K562 (cell line): ENCODE results near the gene LGALS8. TPM values are rescaled to one million over a fixed set of nuclear protein-coding genes. Genes with fewer than 3 reads are reported as not detected.

Experiments
- ATAC-seq: fragments of 200-7000 bp; cut with Tn5 transposase; 3 replicates; pipeline ENCODE4 v1.9.1; 2020; ENCODE audit warnings: moderate library complexity
- BruUV-seq: library from RNA; stranded (reverse); fragments of 400-500 nt; replicated peaks from 2 replicates; lab custom pipeline; 2021; lab: Mats Ljungman, UMichigan
- CTCF ChIA-PET: fragments of 300-600 bp; formaldehyde crosslinking; extraction: SDS; loops from one replicate; lab custom pipeline; 2021; ENCODE audit warnings: low intra/inter-chr PET ratio; lab: Yijun Ruan, JAX
- POLR2A ChIA-PET: fragments of 300-600, 350-650 bp; sonication (Branson Sonifier 250); formaldehyde crosslinking; extraction: SDS; loops from one replicate; lab custom pipeline; 2021; ENCODE audit warnings: antibody characterized with exemption, inconsistent platforms; lab: Yijun Ruan, JAX
- DNase-seq, 4 experiments: peaks; one replicate each; pipeline versions ENCODE4 v3.0.0 to v3.0.0-alpha.2; 2011 to 2018; ENCODE audit warnings: low spot score in 3 of 4, mixed read lengths in 3 of 4; ENCODE audit errors: extremely low read depth in 1 of 4
- FAIRE-seq: peaks from 2 replicates; lab custom pipeline; 2011; peaks lifted over from hg19 to GRCh38; lab: Jason Lieb, UNC
- H2AFZ ChIP-seq: 2 replicates; pipeline ENCODE4 v1.6.0; 2011; ENCODE audit warnings: low read depth, low read length, control low read depth, inconsistent platforms
- H3K27ac ChIP-seq: fragments of 200-600 bp; 3 replicates; pipeline ENCODE4 v1.8.0; 2011; ENCODE audit warnings: low read depth, mild to moderate bottlenecking, control low read depth, inconsistent platforms, low read length, moderate library complexity, mixed read lengths; ENCODE audit errors: extremely low read depth
- H3K27me3 ChIP-seq, 2 experiments: fragments of 300-600 bp in 1 of 2; 2 replicates in 1 of 2; 3 replicates in 1 of 2; pipeline versions ENCODE4 v1.6.0 to v1.8.0; 2011; ENCODE audit warnings: inconsistent platforms in 2 of 2, low read length in 2 of 2, mild to moderate bottlenecking in 1 of 2, mixed read lengths in 1 of 2, moderate library complexity in 1 of 2; ENCODE audit not compliant: control insufficient read depth in 2 of 2, insufficient read depth in 2 of 2
- H3K36me3 ChIP-seq: fragments of 300-600 bp; 3 replicates; pipeline ENCODE4 v1.8.0; 2011; ENCODE audit warnings: mild to moderate bottlenecking, low read length, inconsistent platforms; ENCODE audit not compliant: control insufficient read depth, insufficient read depth
- H3K4me1 ChIP-seq, 2 experiments: fragments of 200-600 bp in 1 of 2; replicated peaks in 1 of 2; 2 replicates in 1 of 2; 3 replicates in 1 of 2; pipeline versions ENCODE4 v1.5.1 to v1.8.0; 2011; ENCODE audit warnings: inconsistent platforms in 2 of 2, low read length in 2 of 2, mild to moderate bottlenecking in 1 of 2, mixed read lengths in 1 of 2, moderate library complexity in 1 of 2; ENCODE audit not compliant: control insufficient read depth in 2 of 2, insufficient read depth in 2 of 2
- H3K4me2 ChIP-seq: 2 replicates; pipeline ENCODE4 v1.6.1; 2011; ENCODE audit warnings: low read length, control low read depth, inconsistent platforms, mixed read lengths; ENCODE audit not compliant: insufficient read depth
- H3K4me3 ChIP-seq: fragments of 200-600 bp; sonication (generic), shearing (Covaris generic); 2 replicates; pipeline ENCODE4 v1.5.1; 2016; ENCODE audit warnings: control low read depth, inconsistent platforms
- H3K79me2 ChIP-seq: fragments of 200-600 bp; 3 replicates; pipeline ENCODE4 v1.8.0; 2011; ENCODE audit warnings: low read length, inconsistent platforms; ENCODE audit not compliant: control insufficient read depth, insufficient read depth
- H3K9ac ChIP-seq, 2 experiments: 2 replicates each; pipeline versions ENCODE4 v1.6.0 to v1.6.1; 2011; ENCODE audit warnings: low read depth in 2 of 2, low read length in 2 of 2, control low read depth in 1 of 2, inconsistent platforms in 1 of 2, mild to moderate bottlenecking in 1 of 2, mixed read lengths in 1 of 2; ENCODE audit not compliant: insufficient read depth in 1 of 2
- H3K9me1 ChIP-seq: one replicate; pipeline ENCODE4 v1.6.0; 2011; ENCODE audit warnings: inconsistent platforms, mild to moderate bottlenecking, low read length, moderate library complexity; ENCODE audit not compliant: control insufficient read depth, insufficient read depth
- H3K9me3 ChIP-seq: replicated peaks from 2 replicates; pipeline ENCODE4 v1.5.1; 2011; ENCODE audit warnings: low read depth, low read length, inconsistent platforms; ENCODE audit not compliant: control insufficient read depth, insufficient read depth
- H4K20me1 ChIP-seq: replicated peaks from 2 replicates; pipeline ENCODE4 v1.6.1; 2011; ENCODE audit warnings: low read length, inconsistent platforms, mixed read lengths; ENCODE audit not compliant: control insufficient read depth, insufficient read depth
- CBFA2T2 ChIP-seq: fragments of 450-650 bp; conservative IDR thresholded peaks from 2 replicates; pipeline ENCODE4 v1.6.1; 2017; ENCODE audit warnings: mild to moderate bottlenecking
- CCNT2 ChIP-seq: IDR thresholded peaks from 2 replicates; pipeline ENCODE4 v1.6.1; 2011; ENCODE audit warnings: borderline replicate concordance, low read depth, mild to moderate bottlenecking, moderate library complexity, mixed read lengths, low read length; ENCODE audit not compliant: insufficient read length; ENCODE audit errors: extremely low read depth
- HEY1 ChIP-seq: fragments of 250-450 bp; sonication (Bioruptor Pico); IDR thresholded peaks from 2 replicates; pipeline ENCODE4 v1.5.0; 2020; ENCODE audit warnings: mild to moderate bottlenecking, moderate library complexity, borderline replicate concordance
- HIVEP1 ChIP-seq: fragments of 250-450 bp; sonication (Bioruptor Pico); IDR thresholded peaks from 2 replicates; pipeline ENCODE4 v1.4.0; 2020; ENCODE audit warnings: mild to moderate bottlenecking
- HMG20B ChIP-seq: fragments of 250-450 bp; sonication (Bioruptor Pico); IDR thresholded peaks from 2 replicates; pipeline ENCODE4 v1.5.0; 2021; ENCODE audit warnings: mild to moderate bottlenecking
- HNRNPUL1 ChIP-seq: fragments of 200-400 bp; formaldehyde crosslinking; IDR thresholded peaks from 2 replicates; pipeline ENCODE4 v1.6.1; 2017; ENCODE audit warnings: low read length
- KDM1A ChIP-seq, 2 experiments: fragments of 450-650 bp; IDR thresholded peaks; 2 replicates each; pipeline ENCODE4 v1.6.1; 2016; ENCODE audit warnings: mild to moderate bottlenecking in 2 of 2
- NFE2 ChIP-seq: IDR thresholded peaks from 2 replicates; pipeline ENCODE4 v1.6.1; 2014; ENCODE audit warnings: antibody characterized with exemption, low read depth
- PCBP1 ChIP-seq: fragments of 200-400 bp; formaldehyde crosslinking; IDR thresholded peaks from 2 replicates; pipeline ENCODE4 v1.6.1; 2018; ENCODE audit warnings: mild to moderate bottlenecking, low read depth, low read length; ENCODE audit not compliant: poor library complexity, severe bottlenecking
- RFX7 ChIP-seq: fragments of 250-450 bp; sonication (Bioruptor Pico); IDR thresholded peaks from 2 replicates; pipeline ENCODE4 v1.5.1; 2021; ENCODE audit warnings: mild to moderate bottlenecking
- STAT5B ChIP-seq: fragments of 250-450 bp; sonication (Bioruptor Pico); IDR thresholded peaks from 2 replicates; pipeline ENCODE4 v1.8.0; 2021; ENCODE audit warnings: mild to moderate bottlenecking, inconsistent platforms
- ZKSCAN8 ChIP-seq: fragments of 200-800 bp; sonication (Bioruptor generic); IDR thresholded peaks from 2 replicates; pipeline ENCODE4 v1.6.1; 2016; ENCODE audit warnings: missing genetic modification characterization, missing compliant biosample characterization
- ZNF324 ChIP-seq: fragments of 250-450 bp; sonication (Bioruptor Pico); IDR thresholded peaks from 2 replicates; pipeline ENCODE4 v1.4.0; 2020; ENCODE audit warnings: mild to moderate bottlenecking
- ZNF668 ChIP-seq: fragments of 250-450 bp; sonication (Bioruptor Pico); IDR thresholded peaks from 2 replicates; pipeline ENCODE4 v1.8.0; 2022; ENCODE audit warnings: mild to moderate bottlenecking, inconsistent platforms
- WGBS: fragments of 100-300 bp; shearing (Covaris generic); methylation state at CpG from one replicate; pipeline ENCODE4 v1.1.6; 2016; ENCODE audit warnings: low coverage, mixed read lengths; ENCODE audit not compliant: insufficient coverage; ENCODE audit errors: missing lambda C conversion rate; 5-methylcytosine and 5-hydroxymethylcytosine counted together
- in situ Hi-C: fragments of 300-500 bp; cut with MboI; formaldehyde crosslinking; loops from 4 replicates; pipeline ENCODE4 v1.15.0; 2018; ENCODE audit warnings: inconsistent platforms, mixed read lengths
- intact Hi-C: fragments of 100-400 bp; cut with micrococcal nuclease; formaldehyde crosslinking; loops from 2 replicates; pipeline ENCODE4 v1.14.2; 2022
- polyA plus RNA-seq, 8 experiments: library from polyadenylated mRNA; depleted of rRNA in 4 of 8; stranded (reverse) in 5 of 8; unstranded in 3 of 8; fragments of >200 nt; fragmentation: Nextera tagmentation in 2 of 8; fragmentation: Illumina TruSeq in 1 of 8; extraction: Ambion mirVana in 2 of 8; extraction: Trizol in 1 of 8; gene quantifications; 2 replicates each; pipeline versions ENCODE4 v1.2.1 to v1.2.3, GENCODE V29; 2011 to 2014; ENCODE audit warnings: inconsistent platforms in 1 of 8, missing spikeins in 1 of 8
- total RNA-seq, 7 experiments: library from RNA; depleted of rRNA in 6 of 7; stranded (reverse); fragments of >200 nt in 6 of 7; fragmentation: Illumina TruSeq in 2 of 7; extraction: Trizol in 2 of 7; gene quantifications; 2 replicates each; pipeline versions ENCODE4 v1.2.1 to v1.2.3, GENCODE V29; 2011 to 2021; ENCODE audit warnings: low replicate concordance in 1 of 7
- TF ChIP-seq, protein P1 (sequence below): sonication (generic); formaldehyde crosslinking; IDR thresholded peaks from 2 replicates; pipeline ENCODE4 v1.9.0; 2022; ENCODE audit warnings: mild to moderate bottlenecking, missing genetic modification reagents
- TF ChIP-seq, protein P2 (sequence below), 2 experiments: IDR thresholded peaks in 1 of 2; conservative IDR thresholded peaks in 1 of 2; 2 replicates each; pipeline ENCODE4 v1.6.1; 2016; ENCODE audit warnings: low read depth in 2 of 2, mild to moderate bottlenecking in 1 of 2, missing compliant biosample characterization in 1 of 2, missing genetic modification characterization in 1 of 2, moderate library complexity in 1 of 2
- TF ChIP-seq, protein P3 (sequence below): sonication (generic); formaldehyde crosslinking; IDR thresholded peaks from 2 replicates; pipeline ENCODE4 v1.5.0; 2020; ENCODE audit warnings: missing genetic modification reagents

Gene LGALS8
- total and polyA plus RNA-seq, 9 of the 15 experiments (the other 6 are each of a cell fraction or from before 2014, with no cell fraction given): 57.4 to 87.7 (median 70.3) TPM

DNA sequence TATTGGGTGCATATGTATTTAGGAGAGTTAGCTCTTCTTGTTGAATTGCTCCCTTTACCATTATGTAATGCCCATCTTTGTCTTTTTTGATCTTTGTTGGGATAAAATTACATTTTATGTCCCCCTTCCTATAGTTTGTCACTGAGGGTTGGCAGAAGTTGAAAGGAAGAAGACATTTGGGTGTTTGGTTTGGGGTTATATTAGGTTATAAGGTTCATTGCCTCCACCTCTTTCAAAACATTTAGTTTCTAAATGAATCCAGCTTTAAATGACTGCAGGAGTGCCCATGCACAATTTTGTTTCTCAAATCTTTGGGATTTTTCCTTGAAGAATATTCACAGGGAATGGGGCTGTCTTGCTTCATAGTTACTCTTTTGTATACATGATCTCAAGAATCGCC lies 14.6 kb upstream of the LGALS8 start (continued):
- TF ChIP-seq HIVEP1 (no peak), ZNF668 (CRISPR knock-in tag) (no peak)
- TF ChIP-seq, protein P1, sequence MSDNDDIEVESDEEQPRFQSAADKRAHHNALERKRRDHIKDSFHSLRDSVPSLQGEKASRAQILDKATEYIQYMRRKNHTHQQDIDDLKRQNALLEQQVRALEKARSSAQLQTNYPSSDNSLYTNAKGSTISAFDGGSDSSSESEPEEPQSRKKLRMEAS: no peak

DNA sequence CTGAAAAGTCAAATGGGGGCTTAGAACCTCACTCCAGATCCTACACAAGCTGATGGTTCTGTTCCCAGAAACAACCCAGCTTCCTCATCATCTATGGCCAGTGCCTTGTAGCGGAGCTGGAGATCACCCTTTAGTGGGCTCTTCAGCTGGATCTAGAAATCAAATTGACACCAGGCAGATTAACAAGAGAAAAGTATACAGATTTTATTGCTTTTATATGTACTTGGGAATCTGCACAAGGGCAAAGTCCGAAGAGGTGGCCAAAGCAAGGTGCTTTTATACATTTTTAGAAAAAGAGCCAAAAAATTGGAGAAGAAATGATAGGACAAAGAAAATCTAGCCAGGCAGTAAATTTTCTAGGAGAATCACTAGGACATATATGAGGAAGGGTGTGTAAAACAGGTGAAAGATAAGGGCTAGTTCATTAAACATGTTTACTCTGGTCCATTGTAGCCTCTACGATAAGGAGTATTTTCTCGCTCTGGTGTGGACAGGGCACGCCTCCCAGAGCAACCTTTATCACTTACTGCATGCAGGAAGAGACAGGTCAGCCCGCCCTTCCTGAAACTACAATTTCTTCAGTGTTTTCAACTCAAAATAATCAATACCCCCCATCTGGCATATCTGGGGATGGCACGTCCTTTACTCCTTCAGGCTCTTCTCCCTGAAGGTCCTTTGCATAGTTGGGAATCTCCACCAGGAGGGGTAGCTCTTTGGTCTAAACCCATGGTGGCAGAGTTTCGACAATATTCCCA lies 14.0 kb upstream of the LGALS8 start:
- H3K4me2 ChIP-seq: peak overlapping the region; percentile 5; the same call in 1 of the 2 replicates
- WGBS: 11% methylated on average over 8 of the region's 8 CpGs
- no TSS peak for BruUV-seq
- no peak overlapping the region for H3K9ac ChIP-seq
- H3K27me3 ChIP-seq: no peaks in the 10 kb centered on the region
- no peaks in the 10 kb centered on the region for H4K20me1 ChIP-seq
- intact Hi-C loops: loop anchor here (10.0 kb wide), 1 partner anchor 875 kb away; no protein-coding TSS in a partner anchor
- no peak overlapping the region for H3K4me3 ChIP-seq
- H3K79me2 ChIP-seq: no peaks in the 10 kb centered on the region
- peak; percentile 28 to 78 (median 48) for DNase-seq
- peaks cover 3 to 7% of the 10 kb centered on the region in 2 experiments; a peak in 3 of 5 replicates for H3K4me1 ChIP-seq
- CTCF ChIA-PET: interaction anchor here (0.6 kb wide), 1 partner anchor 71 kb away, joined by 3 read pairs; no protein-coding TSS in a partner anchor
- no peaks in the 10 kb centered on the region for H3K9me1 ChIP-seq
- peak; percentile 89 for FAIRE-seq
- POLR2A ChIA-PET: interaction anchor here (0.6 to 1.4 kb wide), 4 partner anchors 13 to 59 kb away, joined by 3 to 4 read pairs (median 3); partner anchors contain the start of gene LGALS8
- H2AFZ ChIP-seq: no peak overlapping the region
- H3K27ac ChIP-seq: no peak overlapping the region
- in situ Hi-C loops: no loop called here
- H3K36me3 ChIP-seq: no peaks in the 10 kb centered on the region
- ATAC-seq: peak; percentile 95
- no peaks in the 10 kb centered on the region for H3K9me3 ChIP-seq
- TF ChIP-seq ZNF324 (CRISPR knock-in tag) (no peak), RFX7 (CRISPR knock-in tag) (no peak), CBFA2T2 (peak; percentile 63), HNRNPUL1 (no peak), PCBP1 (no peak), NFE2 (no peak), KDM1A (IDR thresholded peaks at IDR 0.05) (peak in 1 of 2 experiments; percentile 48; a peak in 1 of 4 replicates), ZKSCAN8 (CRISPR knock-in tag) (peak; percentile 93), HEY1 (CRISPR knock-in tag) (no peak), CCNT2 (peak; percentile 63), HMG20B (CRISPR knock-in tag) (no peak), STAT5B (CRISPR knock-in tag) (no peak)
- TF ChIP-seq, protein P2, sequence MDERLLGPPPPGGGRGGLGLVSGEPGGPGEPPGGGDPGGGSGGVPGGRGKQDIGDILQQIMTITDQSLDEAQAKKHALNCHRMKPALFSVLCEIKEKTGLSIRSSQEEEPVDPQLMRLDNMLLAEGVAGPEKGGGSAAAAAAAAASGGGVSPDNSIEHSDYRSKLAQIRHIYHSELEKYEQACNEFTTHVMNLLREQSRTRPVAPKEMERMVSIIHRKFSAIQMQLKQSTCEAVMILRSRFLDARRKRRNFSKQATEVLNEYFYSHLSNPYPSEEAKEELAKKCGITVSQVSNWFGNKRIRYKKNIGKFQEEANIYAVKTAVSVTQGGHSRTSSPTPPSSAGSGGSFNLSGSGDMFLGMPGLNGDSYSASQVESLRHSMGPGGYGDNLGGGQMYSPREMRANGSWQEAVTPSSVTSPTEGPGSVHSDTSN (CRISPR knock-in tag; IDR thresholded peaks at IDR 0.05; ENCODE audit: low read depth): no peak
- TF ChIP-seq, protein P2 (tag; conservative IDR thresholded peaks at IDR 0.05; ENCODE audit: low read depth): peak; percentile 49; the same call in 1 of the 2 replicates
- TF ChIP-seq, protein P3, sequence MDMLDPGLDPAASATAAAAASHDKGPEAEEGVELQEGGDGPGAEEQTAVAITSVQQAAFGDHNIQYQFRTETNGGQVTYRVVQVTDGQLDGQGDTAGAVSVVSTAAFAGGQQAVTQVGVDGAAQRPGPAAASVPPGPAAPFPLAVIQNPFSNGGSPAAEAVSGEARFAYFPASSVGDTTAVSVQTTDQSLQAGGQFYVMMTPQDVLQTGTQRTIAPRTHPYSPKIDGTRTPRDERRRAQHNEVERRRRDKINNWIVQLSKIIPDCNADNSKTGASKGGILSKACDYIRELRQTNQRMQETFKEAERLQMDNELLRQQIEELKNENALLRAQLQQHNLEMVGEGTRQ: no peak
